ELR (cell line): ENCODE measurements around the gene KCNK17.

ENCODE experiments used
- DNase-seq: peaks from one replicate; pipeline ENCODE4 v3.0.0-alpha.2; 2015; ENCODE audit warnings: low read depth

Gene KCNK17

DNA sequence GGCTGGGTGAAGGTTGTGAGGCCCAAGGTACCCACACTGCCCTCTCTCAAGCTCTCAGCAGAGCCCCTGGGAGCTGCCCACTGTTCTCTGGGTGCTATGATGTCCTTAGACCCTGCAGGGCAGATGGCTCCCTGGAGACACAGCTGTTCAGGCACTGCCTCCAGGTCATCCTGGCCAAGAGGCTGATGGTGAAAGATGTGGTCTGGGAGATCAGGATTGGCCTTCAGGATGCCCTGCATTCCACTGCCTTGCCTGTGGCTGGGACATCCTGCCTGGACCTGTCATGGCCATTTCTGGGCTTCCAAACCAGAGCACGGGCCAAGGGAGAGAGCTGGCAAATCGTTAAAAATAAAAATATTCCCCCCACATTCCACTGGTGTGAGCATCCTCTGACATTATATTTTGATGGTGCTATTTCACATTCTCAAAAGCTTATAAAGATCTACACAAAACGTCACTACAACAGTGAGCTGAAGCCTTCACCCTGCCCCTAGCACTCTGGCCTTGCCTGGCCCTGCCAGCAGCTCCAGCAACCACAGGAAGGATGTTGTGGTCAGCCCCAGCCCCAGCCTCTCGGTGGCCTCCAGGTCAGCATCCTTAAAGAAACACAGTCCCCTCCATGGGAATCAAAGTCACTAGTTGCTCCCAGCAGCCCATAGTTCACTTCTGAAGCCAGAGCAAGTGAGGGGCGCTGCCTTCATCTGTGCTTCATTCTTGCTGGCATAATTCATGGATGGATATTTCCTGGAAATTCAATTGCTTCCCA, 21.7 kb upstream of the KCNK17 start:
- DNase-seq, result peak; percentile 49

DNA sequence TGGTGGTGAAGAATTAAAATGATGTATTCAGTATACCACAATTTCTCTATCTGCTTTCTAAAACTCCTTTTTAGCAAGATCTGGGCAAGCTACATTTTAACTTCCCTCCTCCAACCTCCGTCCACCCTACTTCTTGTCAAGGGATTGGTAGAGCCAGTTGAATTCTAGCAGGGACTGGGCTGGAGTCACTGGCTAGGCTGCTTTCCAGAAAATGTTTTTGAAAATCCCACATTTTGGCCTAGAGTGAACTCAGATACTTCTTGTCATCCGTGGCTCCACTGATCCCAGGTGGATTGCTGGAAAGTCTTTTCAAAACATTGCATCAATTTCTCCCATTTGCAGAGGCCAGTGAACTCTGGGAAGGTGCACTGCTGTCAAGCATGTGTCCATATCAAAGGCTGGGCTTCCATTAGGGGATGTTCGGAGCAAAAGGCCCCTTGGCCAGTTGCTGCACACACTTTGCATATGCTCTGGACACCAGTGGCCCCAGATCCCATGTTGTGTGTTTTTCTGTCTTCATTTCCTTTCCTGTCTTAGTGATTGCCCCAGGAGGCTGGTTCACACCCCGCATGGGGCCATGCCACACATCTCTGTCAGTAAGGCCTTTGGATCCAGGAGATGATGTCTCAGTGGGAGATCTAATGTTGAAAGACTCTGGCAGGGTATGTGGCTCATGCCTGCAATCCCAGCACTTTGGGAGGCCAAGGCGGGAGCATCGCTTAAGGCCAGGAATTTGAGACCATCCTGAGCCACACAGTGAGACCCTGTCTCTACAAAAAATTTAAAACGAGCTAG, 19.6 kb upstream of the KCNK17 start:
- no peak for DNase-seq

DNA sequence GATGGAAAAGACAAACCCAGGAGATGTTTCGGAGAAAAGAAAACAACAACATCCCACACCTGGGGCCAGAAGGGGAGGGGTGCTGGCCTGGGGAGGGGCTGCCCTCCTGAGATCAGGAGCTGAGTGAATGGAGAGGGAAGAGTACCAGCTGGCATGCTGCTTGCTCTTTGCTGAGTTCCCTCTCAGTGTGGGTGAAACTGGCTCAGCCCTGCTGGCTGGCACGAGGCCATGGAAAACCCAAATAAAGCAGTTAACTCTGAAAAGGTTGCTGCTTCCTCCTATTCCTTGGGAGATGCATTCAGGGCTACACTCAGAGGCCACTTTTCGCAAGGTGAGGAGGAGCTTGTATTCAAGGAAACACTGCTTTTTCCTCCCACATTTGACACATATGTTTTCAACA, 16.3 kb upstream of the KCNK17 start:
- DNase-seq, result no peak

DNA sequence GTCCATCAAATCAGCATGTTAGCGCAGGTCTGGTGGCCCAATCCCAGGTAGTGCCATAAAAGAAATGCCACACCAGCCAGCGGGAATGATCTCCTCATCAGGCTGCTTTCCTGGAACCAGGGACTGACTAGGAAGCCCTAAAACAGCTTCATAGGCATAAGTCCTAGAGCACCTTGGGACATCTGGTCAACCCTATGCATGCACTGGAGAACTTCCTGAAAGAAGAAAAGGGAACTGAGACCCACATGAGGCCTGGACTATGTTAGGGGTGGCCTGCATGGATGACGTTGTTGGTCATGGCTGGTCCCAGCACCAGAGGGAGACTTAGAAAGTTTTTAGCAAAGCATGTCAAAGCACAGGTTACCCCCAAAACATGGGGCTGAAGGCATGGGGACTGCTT, 15.8 kb upstream of the KCNK17 start:
- no peak for DNase-seq

- DNase-seq, result no peak
Observed at GRCh38 chr6:39328066-39328465, 13.8 kb upstream of the KCNK17 start.

DNA sequence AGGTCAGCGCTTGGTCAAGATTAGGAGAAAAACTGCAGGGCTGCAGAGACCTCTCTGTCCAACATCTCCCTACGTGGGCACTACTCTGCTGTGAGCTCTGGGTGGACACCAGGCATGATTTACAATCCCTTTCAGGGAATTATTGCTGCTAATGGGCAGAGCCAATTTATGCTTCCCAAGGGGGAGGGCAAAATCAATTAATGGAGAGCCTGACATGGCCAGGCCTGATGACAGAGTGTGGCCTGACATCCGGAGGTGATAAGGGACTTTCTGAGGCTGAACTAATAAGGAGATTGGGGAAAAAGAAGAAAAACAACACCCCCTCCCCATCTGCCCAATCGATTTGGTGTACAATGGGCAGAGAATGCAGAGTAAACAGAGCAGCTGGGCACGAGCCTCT, 13.3 kb upstream of the KCNK17 start:
- DNase-seq, result no peak

DNA sequence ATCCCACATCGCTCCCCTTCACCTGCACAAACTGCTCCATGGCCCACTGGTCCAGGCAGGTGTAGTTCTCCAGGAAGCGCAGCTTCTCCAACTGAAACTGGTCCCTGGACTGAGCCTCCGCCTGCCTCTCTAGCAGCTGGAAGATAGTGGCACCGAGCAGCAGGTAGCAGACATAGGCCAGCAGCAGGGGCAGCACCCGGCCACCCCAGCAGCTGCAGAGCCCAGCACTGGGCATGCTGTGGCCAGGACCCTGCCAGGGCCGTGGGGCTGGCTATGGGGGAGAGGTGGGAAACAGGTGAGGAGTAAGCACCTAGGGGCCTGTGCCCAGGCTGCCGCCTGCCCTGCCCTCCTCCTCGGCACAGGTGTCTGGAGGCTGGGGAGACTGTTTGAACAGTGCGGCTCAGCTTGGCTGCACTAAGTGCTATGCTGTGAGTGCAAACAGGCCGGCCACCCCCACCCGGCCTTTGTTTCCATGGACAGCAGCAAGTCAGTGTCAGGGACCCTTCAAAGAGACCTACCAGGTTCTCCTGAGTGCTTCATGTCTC, 8.2 kb upstream of the KCNK17 start, which contains the start of gene KCNK16:
TSS of gene KCNK16 (minus strand) at position 397 of the 545 bp plus-strand sequence. CDS start at position 235, 162 bp downstream.
- DNase-seq, result no peak

GRCh38 chr6:39321761-39322160, 7.5 kb upstream of the KCNK17 start:
- DNase-seq, result no peak

DNA sequence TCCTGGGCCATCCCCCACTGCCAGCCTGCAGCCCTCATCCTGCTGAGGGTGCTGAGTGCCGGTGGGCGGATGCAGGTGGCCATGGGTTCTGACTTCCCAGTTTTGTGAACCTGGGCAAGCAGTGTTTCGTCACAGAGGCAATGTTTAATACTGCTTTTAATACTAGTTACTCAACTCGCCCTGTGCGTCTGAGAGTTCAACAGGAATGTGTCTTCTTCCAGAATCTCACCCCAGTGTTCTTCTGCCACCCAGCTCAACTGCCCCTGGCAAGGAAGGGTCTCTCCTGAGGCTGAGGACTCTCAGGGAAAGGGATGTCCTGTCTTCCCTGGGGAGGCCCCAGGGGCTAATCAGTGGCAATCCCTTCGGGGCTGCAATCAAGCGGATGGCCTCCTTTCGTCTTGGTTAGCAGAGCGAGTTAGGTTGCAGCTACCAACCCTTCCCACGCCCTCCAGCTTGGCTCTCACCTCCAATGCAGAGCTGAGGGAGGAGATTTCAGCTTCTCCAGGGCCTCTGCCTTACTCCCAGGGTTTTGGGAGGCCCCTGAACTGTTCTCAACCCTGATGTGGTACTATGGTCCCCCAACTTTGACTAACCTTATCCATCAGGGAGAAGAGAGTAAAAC, 6.3 kb upstream of the KCNK17 start:
- DNase-seq, result no peak

- no peak for DNase-seq
Observed at GRCh38 chr6:39319621-39320362, 5.6 kb upstream of the KCNK17 start.

DNA sequence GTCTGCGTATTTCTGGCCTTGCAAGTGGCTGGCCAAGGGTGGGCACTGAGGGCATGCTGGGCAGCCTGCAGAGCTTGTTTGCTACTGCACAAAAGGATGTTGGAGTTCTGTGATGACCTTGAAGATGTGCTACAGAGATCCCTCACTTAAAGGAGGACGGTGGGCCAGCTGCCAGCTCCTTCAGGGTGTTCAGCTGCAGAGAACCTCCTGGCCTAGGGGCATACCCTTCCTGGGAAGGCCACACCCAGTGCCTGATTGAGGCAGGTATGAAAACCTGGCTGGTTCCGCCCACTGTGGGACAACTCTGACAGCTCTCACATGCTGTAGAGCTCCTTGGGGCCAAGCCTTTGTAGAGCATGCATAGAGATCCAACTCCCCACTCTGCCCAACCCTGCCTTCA, 3.0 kb upstream of the KCNK17 start:
- DNase-seq, result no peak

GRCh38 chr6:39313526-39314272, 520 bp downstream of the KCNK17 start:
- no peak for DNase-seq

DNA sequence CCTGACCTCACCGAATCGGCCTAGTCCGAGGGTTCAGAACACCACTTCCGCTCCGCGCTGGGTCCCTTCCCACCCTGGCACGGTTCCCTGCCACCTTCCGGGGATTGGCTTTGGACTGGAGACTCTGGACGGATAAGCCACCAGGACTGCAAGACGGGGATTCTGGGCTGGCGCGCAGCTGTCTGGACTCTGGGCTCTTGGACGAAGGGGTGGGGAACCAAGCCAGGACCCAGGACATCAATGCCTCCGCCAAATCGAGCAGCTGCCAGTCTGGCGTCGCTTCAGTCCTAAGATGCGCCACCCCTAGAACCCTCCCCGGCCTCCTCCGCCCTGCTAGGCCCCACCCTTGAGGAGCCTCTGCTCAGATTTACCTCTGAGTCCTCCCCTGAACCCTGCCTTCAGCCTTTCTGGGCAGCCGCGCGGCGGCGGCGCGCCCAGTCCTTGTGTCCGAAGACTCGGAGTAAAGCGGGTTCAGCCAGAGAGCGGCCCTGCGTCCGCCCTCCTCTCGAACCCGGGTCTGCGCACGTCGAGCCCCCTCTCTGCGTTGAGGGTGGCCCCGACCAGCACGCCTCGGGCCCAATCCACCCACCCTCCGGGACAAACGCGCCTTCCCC, 1.2 kb downstream of the KCNK17 start:
- no peak for DNase-seq

DNA sequence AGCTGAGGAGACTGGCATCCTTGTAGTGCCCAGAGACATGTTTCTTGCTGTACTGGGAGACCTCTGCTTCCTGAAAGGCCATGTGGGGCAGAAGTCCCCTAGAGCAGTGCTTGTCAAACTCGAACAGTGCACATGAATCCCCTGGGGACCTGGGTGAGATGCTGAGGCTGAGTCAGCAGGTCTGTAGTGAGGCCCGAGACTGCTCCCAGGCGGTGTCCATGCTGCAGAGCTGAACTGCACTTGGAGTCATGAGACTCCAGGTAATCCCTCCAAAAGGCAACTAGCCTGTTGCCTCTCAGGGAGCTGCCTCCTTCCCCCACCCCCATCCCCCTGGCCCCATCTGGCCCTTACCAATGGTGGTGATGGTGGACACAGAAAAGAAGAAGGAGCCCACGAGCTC, 3.7 kb downstream of the KCNK17 start:
- DNase-seq, result no peak

GRCh38 chr6:39309942-39310531, 4.2 kb downstream of the KCNK17 start:
- DNase-seq, result peak; percentile 70

GRCh38 chr6:39307462-39307861, 6.8 kb downstream of the KCNK17 start:
- DNase-seq, result no peak

- no peak for DNase-seq
Observed at GRCh38 chr6:39304951-39305350, 9.3 kb downstream of the KCNK17 start.

DNA sequence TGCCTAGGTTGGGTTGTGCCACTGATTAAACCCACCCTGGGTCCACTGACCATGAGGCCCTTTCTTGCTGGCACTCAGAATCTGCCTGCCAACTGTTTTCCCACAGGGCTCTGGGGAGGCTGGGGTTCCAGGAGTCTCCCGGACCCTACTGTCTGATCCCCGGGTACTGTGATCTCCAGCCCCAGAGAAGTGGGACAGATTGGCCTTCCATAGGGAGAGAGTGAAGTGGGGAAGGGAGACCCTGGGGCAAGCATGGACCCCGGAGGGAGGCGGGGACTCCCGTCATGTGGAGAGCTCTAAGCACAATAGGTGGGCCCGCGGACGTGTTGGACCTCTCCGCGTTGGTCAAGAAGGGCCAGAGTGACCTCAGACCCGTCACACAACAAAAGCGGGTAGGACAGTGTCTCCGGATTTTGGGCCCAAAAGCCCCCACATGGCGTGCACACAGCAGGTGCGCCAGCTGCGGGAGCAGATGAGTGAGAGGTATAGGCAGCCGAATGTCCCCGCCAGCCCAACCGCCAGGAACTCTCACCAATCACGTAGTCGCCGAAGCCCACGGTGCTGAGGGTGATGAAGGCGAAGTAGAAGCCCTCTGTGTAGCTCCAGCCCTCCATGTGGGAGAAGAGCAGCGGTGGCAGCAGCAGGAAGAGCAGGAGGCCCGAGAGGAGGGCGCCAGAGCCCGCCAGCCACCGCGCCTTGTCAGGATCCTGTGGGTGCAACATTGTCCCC, 10.6 kb downstream of the KCNK17 start:
- DNase-seq, result no peak

DNA sequence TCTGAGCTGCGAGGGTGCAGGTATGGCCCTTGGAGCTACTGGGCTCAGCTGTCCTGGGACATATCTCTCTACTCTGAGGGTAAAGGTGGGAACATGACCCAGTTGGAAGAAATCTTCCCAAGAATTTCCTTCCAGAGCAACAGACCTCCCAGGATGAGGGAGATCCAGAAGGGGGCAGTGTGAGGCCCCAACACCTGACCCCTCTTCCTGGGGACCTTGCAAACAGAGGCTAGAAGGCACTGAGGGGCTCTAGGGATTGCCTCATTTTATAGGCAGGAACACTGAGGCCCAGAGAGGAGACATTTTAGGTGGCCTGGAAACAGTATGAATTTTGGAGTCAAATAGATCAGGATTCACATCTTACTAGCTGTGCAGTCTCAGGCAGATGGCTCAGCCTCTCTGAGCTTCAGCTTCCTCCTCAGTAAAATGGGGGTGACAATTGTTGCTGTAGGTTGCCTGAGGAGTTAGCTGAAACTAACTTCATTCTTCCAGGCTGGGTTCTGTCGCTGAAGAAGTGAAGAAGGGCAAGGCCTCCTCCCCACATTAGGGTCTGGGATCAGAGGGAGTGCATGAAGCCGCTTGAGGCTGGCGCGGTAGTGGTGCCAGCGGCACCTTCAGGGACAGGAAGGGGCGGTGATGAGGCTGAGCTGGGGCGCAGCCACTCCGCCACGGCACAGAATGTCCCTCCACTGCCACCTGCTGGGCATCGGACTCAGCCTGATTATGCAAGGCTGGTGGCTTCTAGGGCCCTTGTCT, 11.4 kb downstream of the KCNK17 start:
- DNase-seq, result peak; percentile 79
